IMR-90 (cell line): Measurements from ENCODE around the gene ARHGAP11A. TPM values are rescaled to one million over a fixed set of nuclear protein-coding genes. Genes with fewer than 3 reads are reported as not detected.
A peak's percentile ranks its signal among the peaks of the same experiment; 100 is the strongest.

Source experiments
- ATAC-seq: fragments of 200-7000 bp; cut with Tn5 transposase; 2 replicates; pipeline ENCODE4 v1.9.1; 2020; ENCODE audit warnings: low read depth, mild to moderate bottlenecking, moderate library complexity
- BruUV-seq: library from RNA; stranded (reverse); fragments of 400-500 nt; replicated peaks from 2 replicates; lab custom pipeline; 2021; lab: Mats Ljungman, UMichigan
- CTCF ChIA-PET: fragments of 300-600 bp; formaldehyde crosslinking; extraction: SDS; loops from one replicate; lab custom pipeline; 2021; ENCODE audit warnings: antibody characterized with exemption; lab: Yijun Ruan, JAX
- POLR2A ChIA-PET: fragments of 300-600 bp; sonication (Branson Sonifier 250); formaldehyde crosslinking; loops from one replicate; lab custom pipeline; 2022; ENCODE audit warnings: antibody characterized with exemption; ENCODE audit not compliant: unreplicated experiment; lab: Charles Lee
- DNase-seq: peaks from one replicate; pipeline ENCODE4 v3.0.0; 2013
- H2AFZ ChIP-seq: replicated peaks from 2 replicates; pipeline ENCODE3; 2013; ENCODE audit warnings: low read length, mild to moderate bottlenecking; ENCODE audit not compliant: poor library complexity
- H2AK5ac ChIP-seq: 2 replicates; pipeline ENCODE4 v1.6.1; 2013; ENCODE audit warnings: low read depth, low read length, inconsistent platforms
- H2AK9ac ChIP-seq: replicated peaks from 2 replicates; pipeline ENCODE3; 2013; ENCODE audit warnings: mild to moderate bottlenecking, low read depth, low read length, moderate library complexity; ENCODE audit not compliant: poor library complexity
- H2BK120ac ChIP-seq: 2 replicates; pipeline ENCODE4 v1.6.1; 2013; ENCODE audit warnings: low read depth, low read length, inconsistent platforms
- H2BK15ac ChIP-seq: 3 replicates; pipeline ENCODE4 v1.6.1; 2013; ENCODE audit warnings: low read depth, low read length, inconsistent platforms
- H2BK20ac ChIP-seq: 2 replicates; pipeline ENCODE4 v1.6.1; 2013; ENCODE audit warnings: low read depth, mild to moderate bottlenecking, inconsistent platforms, low read length, moderate library complexity
- H2BK5ac ChIP-seq: 2 replicates; pipeline ENCODE4 v1.6.1; 2013; ENCODE audit warnings: mild to moderate bottlenecking, low read depth, low read length, inconsistent platforms; ENCODE audit not compliant: poor library complexity, severe bottlenecking
- H3K14ac ChIP-seq: replicated peaks from 2 replicates; pipeline ENCODE4 v1.6.1; 2013; ENCODE audit warnings: low read depth, low read length, inconsistent platforms
- H3K18ac ChIP-seq: 2 replicates; pipeline ENCODE4 v1.6.1; 2013; ENCODE audit warnings: low read depth, low read length, control low read depth
- H3K23ac ChIP-seq: 2 replicates; pipeline ENCODE4 v1.6.1; 2013; ENCODE audit warnings: low read depth, low read length, inconsistent platforms
- H3K27ac ChIP-seq: 2 replicates; pipeline ENCODE4 v1.5.1; 2013; ENCODE audit warnings: mild to moderate bottlenecking, control low read depth, low read length; ENCODE audit not compliant: insufficient read depth
- H3K27me3 ChIP-seq: 2 replicates; pipeline ENCODE4 v1.6.1; 2013; ENCODE audit warnings: low read length; ENCODE audit not compliant: control insufficient read depth, insufficient read depth
- H3K36me3 ChIP-seq: 2 replicates; pipeline ENCODE4 v1.6.1; 2013; ENCODE audit warnings: low read length, mixed read lengths; ENCODE audit not compliant: control insufficient read depth, insufficient read depth
- H3K4ac ChIP-seq: 2 replicates; pipeline ENCODE4 v1.6.1; 2013; ENCODE audit warnings: low read depth, low read length, inconsistent platforms
- H3K4me1 ChIP-seq: 2 replicates; pipeline ENCODE4 v1.6.1; 2013; ENCODE audit warnings: low read length, mixed read lengths; ENCODE audit not compliant: control insufficient read depth, insufficient read depth
- H3K4me2 ChIP-seq: 2 replicates; pipeline ENCODE4 v1.6.1; 2013; ENCODE audit warnings: low read depth, mild to moderate bottlenecking, control low read depth, low read length, moderate library complexity
- H3K4me3 ChIP-seq: 2 replicates; pipeline ENCODE4 v1.5.1; 2013; ENCODE audit warnings: low read depth, mild to moderate bottlenecking, control low read depth, low read length, moderate library complexity; ENCODE audit not compliant: insufficient read depth
- H3K56ac ChIP-seq: 2 replicates; pipeline ENCODE4 v1.6.1; 2013; ENCODE audit warnings: low read length, inconsistent platforms; ENCODE audit not compliant: insufficient read depth; ENCODE audit errors: extremely low read depth
- H3K79me1 ChIP-seq, 2 experiments: 2 replicates each; pipeline ENCODE4 v1.6.1; 2013; ENCODE audit warnings: low read length in 2 of 2, inconsistent platforms in 1 of 2, low read depth in 1 of 2
- H3K9ac ChIP-seq: 2 replicates; pipeline ENCODE4 v1.6.1; 2013; ENCODE audit warnings: low read depth, low read length, control low read depth
- H3K9me1 ChIP-seq: 2 replicates; pipeline ENCODE4 v1.6.1; 2013; ENCODE audit warnings: low read length, inconsistent platforms; ENCODE audit not compliant: insufficient read depth
- H3K9me3 ChIP-seq: 2 replicates; pipeline ENCODE4 v1.6.1; 2013; ENCODE audit warnings: low read length; ENCODE audit not compliant: control insufficient read depth, insufficient read depth
- H4K20me1 ChIP-seq: 2 replicates; pipeline ENCODE4 v1.6.1; 2013; ENCODE audit warnings: low read length, inconsistent platforms; ENCODE audit not compliant: insufficient read depth
- H4K5ac ChIP-seq: 2 replicates; pipeline ENCODE4 v1.6.1; 2013; ENCODE audit warnings: mild to moderate bottlenecking, low read depth, low read length, control low read depth
- H4K8ac ChIP-seq, 2 experiments: 2 replicates each; pipeline ENCODE4 v1.6.1; 2013; ENCODE audit warnings: low read depth in 2 of 2, low read length in 2 of 2, control low read depth in 1 of 2, inconsistent platforms in 1 of 2
- H4K91ac ChIP-seq: 2 replicates; pipeline ENCODE4 v1.6.1; 2013; ENCODE audit warnings: low read depth, low read length, inconsistent platforms; ENCODE audit not compliant: insufficient read depth
- BHLHE40 ChIP-seq: fragments of 150-350 bp; IDR thresholded peaks from 2 replicates; pipeline ENCODE4 v1.6.1; 2016; ENCODE audit warnings: mild to moderate bottlenecking, low read depth, low read length
- CTCF ChIP-seq: conservative IDR thresholded peaks from 2 replicates; pipeline ENCODE4 v1.5.1; 2012; ENCODE audit warnings: mild to moderate bottlenecking, low read depth, low read length, improper control_type of control experiment
- MAFK ChIP-seq: IDR thresholded peaks from 2 replicates; pipeline ENCODE4 v1.6.1; 2012; ENCODE audit warnings: low read depth, low read length, improper control_type of control experiment
- RAD21 ChIP-seq: IDR thresholded peaks from 2 replicates; pipeline ENCODE4 v1.6.1; 2012; ENCODE audit warnings: low read length, improper control_type of control experiment
- RFX5 ChIP-seq: IDR thresholded peaks from 2 replicates; pipeline ENCODE4 v1.8.0; 2012; ENCODE audit warnings: low read depth, mild to moderate bottlenecking, low read length, moderate library complexity
- SMC3 ChIP-seq: fragments of 150-350 bp; IDR thresholded peaks from 2 replicates; pipeline ENCODE4 v1.6.1; 2016; ENCODE audit warnings: low read depth, mild to moderate bottlenecking, antibody characterized with exemption, low read length, moderate library complexity
- USF2 ChIP-seq: fragments of 150-350 bp; IDR thresholded peaks from 2 replicates; pipeline ENCODE4 v1.6.1; 2017; ENCODE audit warnings: mild to moderate bottlenecking, antibody characterized with exemption, low read length, low read depth
- WGBS, 2 experiments: methylation state at CpG; one replicate each; pipeline versions ENCODE4 v1.1.5 to v1.1.7; 2013; ENCODE audit warnings: missing lambda C conversion rate in 2 of 2; ENCODE audit not compliant: insufficient read length in 1 of 2; ENCODE audit errors: extremely low coverage in 2 of 2; 5-methylcytosine and 5-hydroxymethylcytosine counted together
- dilution Hi-C: fragments of 300-500 bp; cut with HindIII; formaldehyde crosslinking; loops from one replicate; pipeline ENCODE4 v1.14.3; 2018; ENCODE audit warnings: low sequenced_read_pairs; ENCODE audit not compliant: unreplicated experiment
- in situ Hi-C: fragments of 300-500 bp; cut with MboI; formaldehyde crosslinking; loops from 3 replicates; pipeline ENCODE4 v1.14.3; 2019; ENCODE audit warnings: low sequenced_read_pairs, inconsistent platforms, mixed read lengths
- intact Hi-C: fragments of 100-400 bp; cut with micrococcal nuclease; formaldehyde crosslinking; loops from 2 replicates; pipeline ENCODE4 v1.10.0; 2022
- polyA plus RNA-seq, 3 experiments: library from polyadenylated mRNA; depleted of rRNA; stranded (reverse); fragments of >200 nt; gene quantifications; 2 replicates each; pipeline ENCODE4 v1.2.3, GENCODE V29; 2012; ENCODE audit warnings: low replicate concordance in 1 of 3
- total RNA-seq: library from RNA; depleted of rRNA; stranded (reverse); fragments of >200 nt; gene quantifications from 2 replicates; pipeline ENCODE4 v1.2.3, GENCODE V29; 2012
- TF ChIP-seq, protein P1 (sequence below): fragments of 150-350 bp; IDR thresholded peaks from 2 replicates; pipeline ENCODE4 v1.6.1; 2016; ENCODE audit warnings: low read depth, mild to moderate bottlenecking, low read length, moderate library complexity, borderline replicate concordance

ARHGAP11A gene
- total and polyA plus RNA-seq, 2 of the 4 experiments (the other 2 are of a cell fraction) = 9.9 to 29.0 TPM

GRCh38 chr15:32667321-32667720 lies 52.0 kb downstream of the ARHGAP11A start:
- H3K18ac ChIP-seq = no peak overlapping the region
- no peak overlapping the region for H2BK5ac ChIP-seq
- no peak for DNase-seq
- no peak overlapping the region for H4K5ac ChIP-seq
- H3K9me3 ChIP-seq = no peaks in the 10 kb centered on the region
- no peak overlapping the region for H2BK20ac ChIP-seq
- no peak overlapping the region for H3K4me3 ChIP-seq
- ChIA-PET CTCF (no interaction called here), POLR2A (no interaction called here)
- no peak overlapping the region for H2BK15ac ChIP-seq
- no peak overlapping the region for H3K23ac ChIP-seq
- no peak overlapping the region for H3K9ac ChIP-seq
- ATAC-seq = no peak
- H4K8ac ChIP-seq = no peak overlapping the region
- H3K4me1 ChIP-seq = peaks cover 15% of the 10 kb centered on the region
- no peaks in the 10 kb centered on the region; the same call in 1 of the 2 replicates for H3K9me1 ChIP-seq
- H3K79me1 ChIP-seq = peaks cover 10 to 28% of the 10 kb centered on the region in 2 experiments
- no peaks in the 10 kb centered on the region for H4K20me1 ChIP-seq
- H2AK5ac ChIP-seq = peak overlapping the region; percentile 18; the same call in 1 of the 2 replicates
- dilution Hi-C loops (no loop called here), intact Hi-C loops (loop anchor here (5.0 kb wide), 1 partner anchor 190 kb away; no protein-coding TSS in a partner anchor), in situ Hi-C loops (loop anchor here (10.0 kb wide), 1 partner anchor 47 kb away; the partner anchor contains the start of gene GREM1)
- H3K4me2 ChIP-seq = no peak overlapping the region
- no peak overlapping the region for H2AK9ac ChIP-seq
- no peak overlapping the region for H2BK120ac ChIP-seq
- H3K27me3 ChIP-seq = no peaks in the 10 kb centered on the region
- H3K14ac ChIP-seq = no peak overlapping the region
- WGBS, 2 experiments = no CpG with 5 or more reads among the region's 6 CpGs
- no TSS peak for BruUV-seq
- no peak overlapping the region for H3K4ac ChIP-seq
- TF ChIP-seq SMC3 (no peak), USF2 (no peak), CTCF (no peak), MAFK (no peak), RAD21 (no peak), RFX5 (no peak), BHLHE40 (no peak)
- TF ChIP-seq, protein P1, sequence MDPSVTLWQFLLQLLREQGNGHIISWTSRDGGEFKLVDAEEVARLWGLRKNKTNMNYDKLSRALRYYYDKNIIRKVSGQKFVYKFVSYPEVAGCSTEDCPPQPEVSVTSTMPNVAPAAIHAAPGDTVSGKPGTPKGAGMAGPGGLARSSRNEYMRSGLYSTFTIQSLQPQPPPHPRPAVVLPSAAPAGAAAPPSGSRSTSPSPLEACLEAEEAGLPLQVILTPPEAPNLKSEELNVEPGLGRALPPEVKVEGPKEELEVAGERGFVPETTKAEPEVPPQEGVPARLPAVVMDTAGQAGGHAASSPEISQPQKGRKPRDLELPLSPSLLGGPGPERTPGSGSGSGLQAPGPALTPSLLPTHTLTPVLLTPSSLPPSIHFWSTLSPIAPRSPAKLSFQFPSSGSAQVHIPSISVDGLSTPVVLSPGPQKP = no peak
- H2AFZ ChIP-seq = no peak overlapping the region
- H3K27ac ChIP-seq = no peak overlapping the region
- H3K56ac ChIP-seq = no peak overlapping the region
- no peak overlapping the region for H4K91ac ChIP-seq
- H3K36me3 ChIP-seq = no peaks in the 10 kb centered on the region
